ENCODE results near the gene TMIGD3. TPM values are rescaled to one million over a fixed set of nuclear protein-coding genes. Genes with fewer than 3 reads are reported as not detected.

TMIGD3 gene
- total RNA-seq, 2 donors from 2014 or later: 0.64 to 11.4 TPM

DNA sequence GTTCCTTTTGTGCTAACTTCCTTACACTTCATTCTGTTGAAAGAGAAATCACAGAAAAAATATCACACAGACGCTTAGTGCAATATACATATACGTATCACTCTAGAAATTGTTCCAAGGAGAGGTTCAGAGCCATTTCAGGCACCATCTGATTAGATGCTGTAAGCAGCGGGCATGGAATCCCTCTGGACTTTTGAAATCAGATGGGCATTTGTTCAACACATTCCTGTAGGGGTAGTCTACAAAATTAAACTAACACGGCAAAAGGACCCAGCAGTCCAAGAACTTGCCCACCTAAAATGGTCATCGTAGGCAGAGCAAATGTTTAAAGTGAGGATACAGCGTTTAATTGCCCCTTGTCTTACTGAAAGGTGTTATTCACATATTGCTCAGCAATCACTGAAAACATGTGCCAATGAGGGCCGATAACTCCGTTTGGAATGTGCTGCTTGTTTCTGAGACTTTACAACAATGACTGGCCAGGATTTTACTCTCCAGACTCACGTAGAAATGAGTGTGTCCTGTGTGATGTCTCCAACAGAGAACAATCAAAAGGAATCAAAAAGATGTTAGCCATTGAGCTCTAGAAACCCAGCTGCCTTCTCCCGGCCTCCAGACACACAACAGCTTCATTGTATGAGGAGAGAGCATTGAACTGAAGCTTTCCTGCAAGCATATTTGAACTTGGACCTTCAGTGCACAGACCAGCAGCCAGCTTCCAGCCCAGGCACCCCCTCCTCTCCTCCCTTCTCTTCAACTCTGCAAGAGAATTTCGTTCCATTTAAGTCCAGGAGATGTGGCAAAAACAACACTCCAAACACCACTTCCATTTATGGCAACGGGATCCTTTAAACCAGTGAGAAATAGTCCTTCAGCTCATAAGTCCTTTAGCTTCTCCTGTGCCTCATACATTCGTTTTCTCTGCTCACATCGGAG is 32.1 kb upstream of the TMIGD3 start:
- peak; percentile 29 for TF ChIP-seq POLR2AphosphoS5 (IDR thresholded peaks at IDR 0.05)
- no peak for TF ChIP-seq POLR2A (IDR thresholded peaks at IDR 0.05)
- TF ChIP-seq, protein P1, sequence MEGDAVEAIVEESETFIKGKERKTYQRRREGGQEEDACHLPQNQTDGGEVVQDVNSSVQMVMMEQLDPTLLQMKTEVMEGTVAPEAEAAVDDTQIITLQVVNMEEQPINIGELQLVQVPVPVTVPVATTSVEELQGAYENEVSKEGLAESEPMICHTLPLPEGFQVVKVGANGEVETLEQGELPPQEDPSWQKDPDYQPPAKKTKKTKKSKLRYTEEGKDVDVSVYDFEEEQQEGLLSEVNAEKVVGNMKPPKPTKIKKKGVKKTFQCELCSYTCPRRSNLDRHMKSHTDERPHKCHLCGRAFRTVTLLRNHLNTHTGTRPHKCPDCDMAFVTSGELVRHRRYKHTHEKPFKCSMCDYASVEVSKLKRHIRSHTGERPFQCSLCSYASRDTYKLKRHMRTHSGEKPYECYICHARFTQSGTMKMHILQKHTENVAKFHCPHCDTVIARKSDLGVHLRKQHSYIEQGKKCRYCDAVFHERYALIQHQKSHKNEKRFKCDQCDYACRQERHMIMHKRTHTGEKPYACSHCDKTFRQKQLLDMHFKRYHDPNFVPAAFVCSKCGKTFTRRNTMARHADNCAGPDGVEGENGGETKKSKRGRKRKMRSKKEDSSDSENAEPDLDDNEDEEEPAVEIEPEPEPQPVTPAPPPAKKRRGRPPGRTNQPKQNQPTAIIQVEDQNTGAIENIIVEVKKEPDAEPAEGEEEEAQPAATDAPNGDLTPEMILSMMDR (IDR thresholded peaks at IDR 0.05): no peak
- Histone ChIP-seq H3K4me1 (replicated peaks) (no peaks in the 10 kb centered on the region), H3K27me3 (replicated peaks; ENCODE audit: insufficient read depth) (no peaks in the 10 kb centered on the region), H3K27ac (peak overlapping the region; percentile 42 to 56), H3K9me3 (no peaks in the 10 kb centered on the region), H3K4me3 (no peak overlapping the region), H3K36me3 (no peaks in the 10 kb centered on the region)
- DNase-seq (ENCODE audit: low spot score): no peak
- 34% methylated on average over 14 of the region's 14 CpGs for WGBS
- intact Hi-C loops (cut with DNase I): loop anchor here (5.0 kb wide), 1 partner anchor 57 kb away; no protein-coding TSS in a partner anchor

DNA sequence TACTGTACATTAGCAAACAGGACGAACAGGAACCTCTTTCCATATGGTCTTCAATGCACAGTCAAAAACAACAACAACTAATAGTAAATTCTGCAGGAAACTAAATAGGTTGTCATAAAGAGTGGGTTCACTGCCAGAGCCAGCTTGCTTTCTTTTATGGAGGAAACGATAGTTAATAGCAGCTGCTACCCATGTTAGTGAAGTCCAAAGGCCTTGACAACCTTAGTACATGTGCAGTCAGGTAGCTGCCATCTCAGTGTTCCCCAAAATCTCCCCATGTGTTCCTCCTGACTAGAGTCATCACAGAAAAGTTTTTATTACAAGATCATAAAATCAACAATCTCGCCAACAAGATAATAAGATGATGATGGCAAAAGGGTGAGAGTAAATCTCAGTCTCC is 16.6 kb upstream of the TMIGD3 start:
- H3K4me3 ChIP-seq: no peak overlapping the region
- no peaks in the 10 kb centered on the region for H3K4me1 ChIP-seq (replicated peaks)
- H3K27ac ChIP-seq: no peak overlapping the region
- DNase-seq (ENCODE audit: low spot score): no peak
- WGBS: 77% methylated on average over 3 of the region's 3 CpGs
- no peaks in the 10 kb centered on the region for H3K36me3 ChIP-seq
- no peaks in the 10 kb centered on the region for H3K27me3 ChIP-seq (replicated peaks; ENCODE audit: insufficient read depth)
- intact Hi-C loops (cut with DNase I): no loop called here
- no peaks in the 10 kb centered on the region for H3K9me3 ChIP-seq
- no peak for TF ChIP-seq POLR2AphosphoS5 (IDR thresholded peaks at IDR 0.05)
- TF ChIP-seq, protein P1 (IDR thresholded peaks at IDR 0.05): no peak
- no peak for TF ChIP-seq POLR2A (IDR thresholded peaks at IDR 0.05)

DNA sequence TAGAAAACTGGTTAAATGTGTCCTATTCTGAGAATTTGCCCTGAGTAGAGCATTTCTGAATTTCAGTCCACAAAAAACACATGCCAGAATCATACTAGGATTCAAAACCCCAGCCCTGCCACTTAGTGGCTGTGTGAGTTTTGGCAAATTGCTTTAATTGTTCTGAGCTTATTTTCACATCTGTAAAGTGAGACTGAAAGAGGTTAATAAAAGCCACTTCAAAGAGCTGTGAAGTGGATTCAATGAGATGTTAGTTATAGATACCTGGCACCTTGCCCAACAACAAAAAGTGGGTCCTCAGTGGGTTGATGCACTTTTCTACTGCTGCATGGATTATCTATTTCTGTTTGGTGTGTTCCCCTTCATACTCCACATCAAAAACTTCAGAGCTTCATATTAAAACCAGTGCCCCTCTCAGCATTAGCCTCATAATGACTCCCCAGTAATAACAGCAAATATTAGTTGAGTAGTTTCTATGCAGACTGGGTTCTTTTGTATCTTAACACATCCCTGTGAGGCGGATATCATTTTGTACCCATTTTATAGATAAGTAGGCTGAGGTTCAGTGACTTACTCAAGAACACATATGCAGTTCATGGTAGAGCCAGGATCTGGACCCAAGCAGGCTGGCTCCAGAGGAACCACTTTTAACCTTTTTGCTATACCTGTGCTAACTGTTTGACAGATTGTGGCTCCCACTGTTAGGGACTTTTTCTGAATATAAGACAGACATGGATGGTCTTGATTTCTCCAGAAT is 14.2 kb upstream of the TMIGD3 start:
- no peaks in the 10 kb centered on the region for H3K27me3 ChIP-seq (replicated peaks; ENCODE audit: insufficient read depth)
- no peaks in the 10 kb centered on the region for H3K4me1 ChIP-seq (replicated peaks)
- H3K4me3 ChIP-seq: no peak overlapping the region
- TF ChIP-seq POLR2AphosphoS5 (IDR thresholded peaks at IDR 0.05) (no peak), POLR2A (IDR thresholded peaks at IDR 0.05) (no peak)
- TF ChIP-seq, protein P1 (IDR thresholded peaks at IDR 0.05): no peak
- DNase-seq (ENCODE audit: low spot score): no peak
- intact Hi-C loops (cut with DNase I): no loop called here
- WGBS: 100% methylated on average over 1 of the region's 1 CpG
- no peaks in the 10 kb centered on the region for H3K36me3 ChIP-seq
- H3K27ac ChIP-seq: no peak overlapping the region
- H3K9me3 ChIP-seq: no peaks in the 10 kb centered on the region

DNA sequence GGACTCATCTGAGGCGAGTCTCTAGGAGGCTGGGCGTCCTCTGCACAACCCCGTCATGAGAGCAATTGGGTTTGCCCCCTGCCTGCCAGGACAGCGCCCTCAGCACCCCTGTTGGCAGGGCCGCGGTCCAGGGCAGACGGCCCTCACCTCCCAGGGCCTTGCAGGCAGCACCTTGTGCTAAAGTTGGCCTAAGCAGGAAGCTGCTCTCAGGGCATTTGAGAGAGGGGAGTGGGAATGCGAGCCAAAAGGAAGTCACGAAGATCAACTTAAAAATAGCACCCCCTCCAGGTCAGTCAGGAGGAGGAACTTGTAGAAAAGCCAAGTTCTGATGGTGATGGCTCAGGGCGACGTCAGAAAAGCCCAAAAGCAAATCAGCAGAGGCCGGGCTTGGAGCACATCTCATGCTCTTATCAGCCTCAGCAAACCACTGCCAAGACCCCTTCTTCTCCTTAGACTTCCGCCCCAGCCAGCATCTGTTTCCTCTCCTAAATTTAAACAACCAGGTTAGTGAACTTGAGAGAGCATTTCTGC is 12.6 kb upstream of the TMIGD3 start:
- Histone ChIP-seq H3K27ac (peak overlapping the region; percentile 67 to 68), H3K27me3 (replicated peaks; ENCODE audit: insufficient read depth) (no peaks in the 10 kb centered on the region), H3K9me3 (no peaks in the 10 kb centered on the region), H3K4me1 (replicated peaks) (no peaks in the 10 kb centered on the region), H3K36me3 (no peaks in the 10 kb centered on the region), H3K4me3 (peak overlapping the region; percentile 9 to 24)
- DNase-seq (ENCODE audit: low spot score): no peak
- TF ChIP-seq POLR2A (IDR thresholded peaks at IDR 0.05): no peak
- TF ChIP-seq POLR2AphosphoS5 (IDR thresholded peaks at IDR 0.05): peak; percentile 11
- intact Hi-C loops (cut with DNase I): no loop called here
- 27% methylated on average over 13 of the region's 13 CpGs for WGBS

Data from prostate gland (tissue), 2 donors.